Measurements from ENCODE around the gene FYB1. TPM values are rescaled to one million over a fixed set of nuclear protein-coding genes. Genes with fewer than 3 reads are reported as not detected.

FYB1 gene
- total RNA-seq, 1 donor from 2014 or later = 0.11 TPM

DNA sequence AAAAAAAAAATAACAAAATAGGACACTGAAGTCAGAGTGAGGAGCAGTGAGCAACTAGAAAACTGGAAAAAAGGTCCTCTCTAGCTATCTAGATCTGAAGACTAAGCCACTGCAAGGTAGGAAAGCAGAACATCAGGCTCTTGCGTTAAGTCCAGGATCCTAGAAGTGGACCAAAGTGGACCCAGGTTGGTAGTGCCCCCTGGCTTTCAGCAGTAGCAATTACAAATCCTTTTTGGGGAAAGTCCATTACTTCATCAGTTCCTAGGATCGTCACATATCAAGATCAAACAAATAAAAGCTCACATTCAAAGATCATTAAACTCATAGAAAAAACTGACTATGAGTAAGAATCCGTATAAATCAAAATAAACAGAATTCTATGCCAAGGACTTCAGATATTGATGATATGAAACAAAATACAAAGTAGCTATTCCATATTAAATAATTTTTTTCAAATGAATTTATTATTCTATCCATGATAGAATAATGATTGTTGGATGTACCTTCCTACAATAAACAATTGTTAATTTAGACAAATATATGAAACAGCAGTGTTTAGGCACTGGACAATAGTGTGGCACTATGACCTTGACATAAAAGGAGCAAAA lies 138.7 kb downstream of the FYB1 start:
- H3K4me3 Mint-ChIP-seq (ENCODE audit: unreplicated experiment) = no peak overlapping the region
- FAIRE-seq (no peak), DNase-seq (ENCODE audit: low read depth) (peak; percentile 56)
- no peaks in the 10 kb centered on the region for H3K36me3 ChIP-seq (ENCODE audit: insufficient read depth, low read length)
- peaks cover 18% of the 10 kb centered on the region for H3K4me1 Mint-ChIP-seq (ENCODE audit: low read depth, unreplicated experiment)
- H3K36me3 Mint-ChIP-seq (ENCODE audit: low read depth, unreplicated experiment) = no peaks in the 10 kb centered on the region
- no peaks in the 10 kb centered on the region for H3K27me3 ChIP-seq (ENCODE audit: insufficient read depth, low read length)
- H3K27ac Mint-ChIP-seq (ENCODE audit: unreplicated experiment) = no peak overlapping the region
- H3K27ac ChIP-seq (ENCODE audit: low read depth, low read length) = no peak overlapping the region
- H3K9me3 Mint-ChIP-seq (ENCODE audit: unreplicated experiment) = no peaks in the 10 kb centered on the region
- H4K20me1 ChIP-seq (ENCODE audit: insufficient read depth, low read length) = no peaks in the 10 kb centered on the region
- TF ChIP-seq EZH2 (IDR thresholded peaks at IDR 0.05; ENCODE audit: insufficient read depth, low read length) = no peak
- TF ChIP-seq, protein P1, sequence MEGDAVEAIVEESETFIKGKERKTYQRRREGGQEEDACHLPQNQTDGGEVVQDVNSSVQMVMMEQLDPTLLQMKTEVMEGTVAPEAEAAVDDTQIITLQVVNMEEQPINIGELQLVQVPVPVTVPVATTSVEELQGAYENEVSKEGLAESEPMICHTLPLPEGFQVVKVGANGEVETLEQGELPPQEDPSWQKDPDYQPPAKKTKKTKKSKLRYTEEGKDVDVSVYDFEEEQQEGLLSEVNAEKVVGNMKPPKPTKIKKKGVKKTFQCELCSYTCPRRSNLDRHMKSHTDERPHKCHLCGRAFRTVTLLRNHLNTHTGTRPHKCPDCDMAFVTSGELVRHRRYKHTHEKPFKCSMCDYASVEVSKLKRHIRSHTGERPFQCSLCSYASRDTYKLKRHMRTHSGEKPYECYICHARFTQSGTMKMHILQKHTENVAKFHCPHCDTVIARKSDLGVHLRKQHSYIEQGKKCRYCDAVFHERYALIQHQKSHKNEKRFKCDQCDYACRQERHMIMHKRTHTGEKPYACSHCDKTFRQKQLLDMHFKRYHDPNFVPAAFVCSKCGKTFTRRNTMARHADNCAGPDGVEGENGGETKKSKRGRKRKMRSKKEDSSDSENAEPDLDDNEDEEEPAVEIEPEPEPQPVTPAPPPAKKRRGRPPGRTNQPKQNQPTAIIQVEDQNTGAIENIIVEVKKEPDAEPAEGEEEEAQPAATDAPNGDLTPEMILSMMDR (IDR thresholded peaks at IDR 0.05; ENCODE audit: insufficient read depth, low read depth, low read length) = peak; percentile 75
- H3K4me3 ChIP-seq (ENCODE audit: insufficient read depth, low read depth, low read length) = no peak overlapping the region
- peaks cover 7% of the 10 kb centered on the region for H3K4me1 ChIP-seq (ENCODE audit: insufficient read depth, low read length)
- no peak overlapping the region for H2AFZ ChIP-seq (ENCODE audit: low read depth, low read length)
- no peak overlapping the region for H3K9ac ChIP-seq (ENCODE audit: low read length)
- H3K4me2 ChIP-seq (ENCODE audit: low read length) = no peak overlapping the region
- H3K79me2 ChIP-seq (ENCODE audit: insufficient read depth, low read length) = no peaks in the 10 kb centered on the region
- no peaks in the 10 kb centered on the region for H3K27me3 Mint-ChIP-seq (ENCODE audit: low read depth, unreplicated experiment)
- no peaks in the 10 kb centered on the region for H3K9me3 ChIP-seq (ENCODE audit: insufficient read depth, low read depth, low read length)

DNA sequence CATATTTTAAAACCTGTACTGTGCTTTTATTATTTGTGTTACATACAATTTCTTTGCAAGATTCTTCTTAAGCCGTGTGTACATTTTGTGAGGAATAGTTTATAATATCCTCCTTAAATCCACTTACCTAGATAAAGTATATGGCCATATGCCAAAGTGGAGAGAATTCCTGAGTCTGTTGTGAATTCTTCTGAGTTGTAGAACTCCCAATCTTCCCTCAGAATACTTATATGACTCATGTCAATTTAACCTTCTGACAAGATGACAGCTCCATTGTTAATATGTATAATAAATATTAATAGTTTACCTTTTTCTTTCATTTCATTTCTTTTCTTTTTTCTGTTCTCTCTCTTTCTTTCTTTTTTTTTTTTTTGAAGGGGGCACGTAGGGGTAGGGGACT lies 139.2 kb downstream of the FYB1 start:
- H3K4me1 Mint-ChIP-seq (ENCODE audit: low read depth, unreplicated experiment) = peaks cover 20% of the 10 kb centered on the region
- no peaks in the 10 kb centered on the region for H3K9me3 ChIP-seq (ENCODE audit: insufficient read depth, low read depth, low read length)
- FAIRE-seq = no peak
- H3K4me3 ChIP-seq (ENCODE audit: insufficient read depth, low read depth, low read length) = no peak overlapping the region
- H3K27ac ChIP-seq (ENCODE audit: low read depth, low read length) = no peak overlapping the region
- H2AFZ ChIP-seq (ENCODE audit: low read depth, low read length) = no peak overlapping the region
- H3K27me3 Mint-ChIP-seq (ENCODE audit: low read depth, unreplicated experiment) = no peaks in the 10 kb centered on the region
- no peak for DNase-seq (ENCODE audit: low read depth)
- H3K27ac Mint-ChIP-seq (ENCODE audit: unreplicated experiment) = no peak overlapping the region
- H4K20me1 ChIP-seq (ENCODE audit: insufficient read depth, low read length) = no peaks in the 10 kb centered on the region
- H3K4me1 ChIP-seq (ENCODE audit: insufficient read depth, low read length) = peaks cover 7% of the 10 kb centered on the region
- TF ChIP-seq EZH2 (IDR thresholded peaks at IDR 0.05; ENCODE audit: insufficient read depth, low read length) = no peak
- TF ChIP-seq, protein P1 (IDR thresholded peaks at IDR 0.05; ENCODE audit: insufficient read depth, low read depth, low read length) = no peak
- H3K9ac ChIP-seq (ENCODE audit: low read length) = no peak overlapping the region
- no peaks in the 10 kb centered on the region for H3K36me3 Mint-ChIP-seq (ENCODE audit: low read depth, unreplicated experiment)
- no peaks in the 10 kb centered on the region for H3K79me2 ChIP-seq (ENCODE audit: insufficient read depth, low read length)
- no peak overlapping the region for H3K4me2 ChIP-seq (ENCODE audit: low read length)
- H3K9me3 Mint-ChIP-seq (ENCODE audit: unreplicated experiment) = no peaks in the 10 kb centered on the region
- H3K27me3 ChIP-seq (ENCODE audit: insufficient read depth, low read length) = no peaks in the 10 kb centered on the region
- H3K4me3 Mint-ChIP-seq (ENCODE audit: unreplicated experiment) = no peak overlapping the region
- no peaks in the 10 kb centered on the region for H3K36me3 ChIP-seq (ENCODE audit: insufficient read depth, low read length)

DNA sequence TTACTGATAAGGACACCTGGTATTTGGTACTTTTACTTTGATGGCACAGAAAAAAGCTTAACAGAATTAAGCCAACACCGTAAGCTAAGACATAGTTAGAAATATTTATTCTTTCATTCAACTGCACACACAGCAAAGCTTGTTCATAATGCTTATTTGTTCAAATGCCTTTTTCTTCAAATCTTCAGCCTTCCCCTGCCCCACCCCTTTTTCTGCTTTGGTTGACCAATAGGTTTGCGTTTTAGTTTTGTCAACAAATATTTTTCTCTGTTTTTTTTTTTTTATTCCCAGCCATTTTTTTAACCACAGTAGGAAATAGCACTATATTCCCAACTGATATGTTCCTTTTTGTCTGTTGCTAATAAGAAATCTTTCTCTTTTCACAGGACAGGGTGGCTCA lies 140.2 kb downstream of the FYB1 start:
- Histone ChIP-seq H3K27me3 (ENCODE audit: insufficient read depth, low read length) (no peaks in the 10 kb centered on the region), H3K36me3 (ENCODE audit: insufficient read depth, low read length) (no peaks in the 10 kb centered on the region), H2AFZ (ENCODE audit: low read depth, low read length) (no peak overlapping the region), H3K79me2 (ENCODE audit: insufficient read depth, low read length) (no peaks in the 10 kb centered on the region), H3K9ac (ENCODE audit: low read length) (no peak overlapping the region), H3K4me1 (ENCODE audit: insufficient read depth, low read length) (peaks cover 7% of the 10 kb centered on the region), H3K27ac (ENCODE audit: low read depth, low read length) (no peak overlapping the region), H4K20me1 (ENCODE audit: insufficient read depth, low read length) (no peaks in the 10 kb centered on the region), H3K9me3 (ENCODE audit: insufficient read depth, low read depth, low read length) (no peaks in the 10 kb centered on the region), H3K4me2 (ENCODE audit: low read length) (no peak overlapping the region), H3K4me3 (ENCODE audit: insufficient read depth, low read depth, low read length) (no peak overlapping the region)
- no peak for FAIRE-seq
- TF ChIP-seq, protein P1 (IDR thresholded peaks at IDR 0.05; ENCODE audit: insufficient read depth, low read depth, low read length) = no peak
- no peak for TF ChIP-seq EZH2 (IDR thresholded peaks at IDR 0.05; ENCODE audit: insufficient read depth, low read length)
- Mint-ChIP-seq H3K36me3 (ENCODE audit: low read depth, unreplicated experiment) (no peaks in the 10 kb centered on the region), H3K27ac (ENCODE audit: unreplicated experiment) (no peak overlapping the region), H3K27me3 (ENCODE audit: low read depth, unreplicated experiment) (no peaks in the 10 kb centered on the region), H3K4me3 (ENCODE audit: unreplicated experiment) (no peak overlapping the region), H3K9me3 (ENCODE audit: unreplicated experiment) (no peaks in the 10 kb centered on the region), H3K4me1 (ENCODE audit: low read depth, unreplicated experiment) (peaks cover 20% of the 10 kb centered on the region)
- no peak for DNase-seq (ENCODE audit: low read depth)
